Frontal cortex (tissue), 4 donors: ENCODE measurements around the gene GRPEL1. TPM values are rescaled to one million over a fixed set of nuclear protein-coding genes. Genes with fewer than 3 reads are reported as not detected.
"Not testable (repeated sequence)": the region's sequence is repeated elsewhere in the genome, so short reads cannot be mapped to it uniquely, and the experiment has no call there.

Experiments
- DNase-seq, 2 donors: peaks; one replicate each; pipeline ENCODE4 v3.0.0; 2012; ENCODE audit warnings: low spot score in 2 of 2
- FAIRE-seq: peaks from 2 replicates; lab custom pipeline; 2012; peaks lifted over from hg19 to GRCh38; lab: Jason Lieb, UNC
- total RNA-seq: library from RNA; depleted of rRNA; stranded (reverse); fragments of >200 nt; gene quantifications from one replicate; pipeline ENCODE4 v1.2.3, GENCODE V29; 2014
- donor health status: control.
- donor health status: control.
- donor health status: control.

The GRPEL1 gene
- total RNA-seq, 1 donor from 2014 or later: 15.1 TPM

DNA sequence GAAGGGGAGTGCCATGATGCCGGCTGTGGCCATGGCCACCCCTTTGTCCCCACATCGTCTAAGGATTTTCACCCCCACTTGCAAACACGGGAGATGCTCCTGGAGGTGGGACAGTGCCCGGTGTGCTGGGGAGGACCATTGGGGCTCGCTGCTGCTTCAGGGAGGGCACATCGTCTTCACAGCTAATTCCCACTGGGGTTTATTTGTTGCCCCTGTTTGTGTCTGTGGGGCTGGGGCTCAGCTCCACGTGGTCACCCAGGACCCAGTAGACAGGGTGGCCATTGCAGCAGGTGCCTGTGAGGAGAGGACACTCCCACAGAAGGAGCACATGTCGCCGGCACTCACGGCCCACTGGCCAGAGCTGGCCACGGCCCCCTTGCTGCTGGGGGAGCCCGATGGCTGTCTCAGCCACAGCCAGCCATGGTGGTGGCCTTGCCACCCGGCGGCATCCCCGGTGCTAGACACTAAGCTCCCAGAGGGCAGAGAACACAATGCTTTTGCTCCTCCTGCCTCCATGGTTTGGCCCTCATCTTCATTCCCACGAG is 27.8 kb upstream of the GRPEL1 start:
- DNase-seq (no peak), FAIRE-seq (no peak)

- FAIRE-seq: no peak
- DNase-seq: no peak
Observed at GRCh38 chr4:7094916-7095315, 27.1 kb upstream of the GRPEL1 start.

DNA sequence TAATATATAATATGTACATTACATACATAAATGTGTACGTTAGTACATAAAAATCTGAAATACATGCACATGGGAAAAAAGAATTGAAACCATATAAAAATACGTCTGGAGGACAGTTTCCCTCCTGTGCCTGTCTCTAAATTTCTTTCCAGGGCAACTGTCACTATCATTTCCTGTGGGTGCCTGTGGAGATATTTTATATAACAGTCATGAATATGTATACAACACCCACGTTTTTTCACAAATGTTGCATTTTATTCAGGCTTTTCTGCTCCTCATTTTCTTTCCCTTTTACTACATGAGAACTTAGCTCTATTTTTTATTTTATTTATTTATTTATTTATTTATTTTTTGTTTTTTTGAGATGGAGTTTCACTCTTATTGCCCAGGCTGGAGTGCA is 24.2 kb upstream of the GRPEL1 start:
- DNase-seq: no peak
- no peak for FAIRE-seq

DNA sequence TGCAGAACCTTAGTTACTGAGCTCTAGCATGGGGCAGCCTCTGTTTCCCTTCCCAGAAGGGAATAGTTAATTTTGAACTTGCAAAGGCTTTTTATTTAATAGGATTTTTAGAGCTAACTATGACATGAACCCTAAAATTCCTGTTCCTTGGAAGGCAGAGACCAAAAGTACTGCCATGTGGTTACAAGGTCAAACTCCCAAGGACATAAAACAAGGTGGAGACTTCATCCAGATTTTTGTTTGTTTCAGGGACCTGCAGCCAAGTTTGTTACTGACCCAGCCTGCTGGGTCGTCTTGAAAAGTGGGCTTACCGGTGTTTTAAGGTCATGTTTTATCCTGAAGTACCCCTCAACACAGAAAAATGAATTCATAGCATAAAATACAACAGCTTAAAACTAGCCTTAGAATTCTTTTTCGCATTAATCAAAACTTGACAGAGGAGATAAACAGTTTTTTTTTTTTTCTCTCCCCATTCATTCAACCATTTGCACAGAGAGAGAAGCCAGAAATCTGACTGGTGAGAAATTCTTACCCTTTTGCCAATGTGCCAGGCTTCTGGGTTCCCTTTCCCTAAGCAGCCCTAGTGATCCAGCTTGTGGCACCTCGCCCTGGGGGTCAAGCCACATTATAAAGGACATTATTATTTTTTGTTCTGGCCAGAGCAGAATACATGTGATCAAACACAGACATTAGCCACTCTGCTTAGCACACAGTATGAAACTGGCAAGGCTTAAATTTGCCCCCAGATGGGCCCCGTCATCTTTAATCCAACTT is 21.5 kb upstream of the GRPEL1 start:
- no peak for FAIRE-seq
- no peak for DNase-seq

- no peak for FAIRE-seq
Observed at GRCh38 chr4:7087036-7087435, 19.2 kb upstream of the GRPEL1 start.

DNA sequence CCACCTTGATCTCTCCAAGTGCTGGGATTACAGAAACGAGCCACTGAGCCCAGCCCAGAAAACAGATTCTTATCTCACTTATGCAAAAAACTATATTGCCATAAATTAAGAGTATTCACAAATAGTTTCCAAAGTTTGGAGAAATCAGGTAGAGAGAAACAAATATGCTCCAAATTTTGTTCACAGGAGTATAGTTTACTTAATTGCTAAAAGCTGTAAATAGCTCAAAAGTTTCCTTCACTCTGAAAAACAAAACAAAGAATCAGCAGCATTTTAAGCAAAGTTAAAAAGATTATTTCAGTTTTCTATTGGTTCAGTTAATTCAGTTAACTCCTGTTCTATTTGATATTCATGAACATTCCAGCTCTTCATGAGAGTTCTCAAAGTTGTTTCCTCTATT is 18.5 kb upstream of the GRPEL1 start:
- FAIRE-seq (no peak), DNase-seq (no peak)

More at GRCh38 chr4:7087036-7087435, 19.2 kb upstream of the GRPEL1 start:
- DNase-seq: no peak

- not testable (repeated sequence) for FAIRE-seq, DNase-seq
Observed at GRCh38 chr4:7084564-7084961, 16.7 kb upstream of the GRPEL1 start.

DNA sequence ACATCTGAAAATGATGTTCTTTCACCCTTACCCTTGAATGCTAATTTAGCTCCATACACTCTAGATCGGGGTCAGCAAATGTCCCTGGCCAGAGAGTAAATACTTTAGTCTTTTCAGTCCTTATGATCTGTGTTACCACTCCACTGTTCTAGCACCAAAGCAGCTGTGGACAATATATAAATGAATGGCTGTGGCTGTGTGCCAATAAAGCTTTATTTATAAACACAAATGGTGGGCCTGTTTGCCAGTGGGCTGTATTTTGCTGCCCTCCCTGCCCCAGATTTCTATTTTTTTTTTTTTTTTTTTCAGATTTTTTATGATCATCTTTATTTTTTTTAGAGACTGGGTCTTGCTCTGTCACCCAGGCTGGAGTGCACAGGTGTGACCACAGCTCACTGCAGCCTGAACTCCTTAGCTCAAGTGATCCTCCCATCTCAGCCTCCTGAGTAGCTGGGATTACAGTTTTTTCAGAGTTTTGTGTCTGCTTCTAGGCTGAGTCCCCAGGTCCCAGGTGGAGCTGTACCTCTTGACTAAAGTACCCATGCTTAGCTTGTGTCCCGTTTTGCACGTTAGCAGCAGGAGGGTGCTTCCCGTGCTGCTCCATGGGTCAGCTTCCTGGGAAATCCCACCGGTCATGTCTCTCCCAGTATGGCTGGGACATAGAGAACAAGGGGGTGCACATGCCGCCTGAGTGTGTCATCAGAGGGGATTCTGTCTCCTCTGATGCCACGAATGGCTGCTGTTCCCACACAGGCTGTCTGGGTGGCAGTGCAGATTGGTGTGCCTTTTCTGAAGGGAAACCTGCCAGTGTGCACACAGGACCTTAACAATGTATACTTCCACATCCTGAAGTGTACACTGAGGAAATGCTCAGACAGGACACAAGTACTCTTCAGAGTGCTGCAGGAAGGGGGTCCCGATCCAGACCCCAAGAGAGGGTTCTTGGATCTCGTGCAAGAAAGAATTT is 16.0 kb upstream of the GRPEL1 start:
- no peak for FAIRE-seq

DNA sequence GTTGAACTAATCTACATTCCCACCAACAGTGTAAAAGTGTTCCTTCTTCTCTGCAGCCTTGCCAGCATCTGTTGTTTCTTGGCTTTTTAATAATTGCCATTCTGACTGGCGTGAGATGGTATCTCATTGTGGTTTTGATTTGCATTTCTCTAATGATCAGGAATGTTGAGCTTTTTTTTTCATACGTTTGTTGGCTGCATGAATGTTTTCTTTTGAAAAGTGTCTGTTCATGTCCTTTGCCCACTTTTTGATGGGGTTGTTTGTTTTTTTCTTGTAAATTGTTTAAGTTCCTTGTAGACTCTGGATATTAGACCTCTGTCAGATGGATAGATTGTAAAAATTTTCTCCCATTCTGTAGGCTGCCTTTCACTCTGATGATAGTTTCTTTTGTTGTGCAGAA is 12.0 kb upstream of the GRPEL1 start:
- not testable (repeated sequence) for FAIRE-seq, DNase-seq

More for the DNA sequence above, 16.0 kb upstream of the GRPEL1 start:
- DNase-seq: no peak

DNA sequence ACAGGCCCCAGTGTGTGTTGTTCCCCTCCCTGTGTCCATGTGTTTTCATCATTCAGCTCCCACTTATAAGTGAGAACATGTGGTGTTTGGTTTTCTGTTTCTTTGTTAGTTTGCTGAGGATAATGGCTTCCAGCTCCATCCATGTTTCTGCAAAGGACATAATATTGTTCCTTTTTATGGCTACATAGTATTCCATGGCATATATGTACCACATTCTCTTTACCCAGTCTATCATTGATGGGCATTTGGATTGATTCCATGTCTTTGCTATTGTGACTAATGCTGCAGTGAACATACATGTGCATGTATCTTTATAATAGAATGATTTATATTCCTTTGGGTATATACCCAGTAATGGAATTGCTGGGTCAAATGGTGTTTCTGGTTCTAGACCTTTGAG is 11.6 kb upstream of the GRPEL1 start:
- DNase-seq, FAIRE-seq: not testable (repeated sequence)

- FAIRE-seq (no peak), DNase-seq (no peak)
Observed at GRCh38 chr4:7078025-7078424, 10.2 kb upstream of the GRPEL1 start.

DNA sequence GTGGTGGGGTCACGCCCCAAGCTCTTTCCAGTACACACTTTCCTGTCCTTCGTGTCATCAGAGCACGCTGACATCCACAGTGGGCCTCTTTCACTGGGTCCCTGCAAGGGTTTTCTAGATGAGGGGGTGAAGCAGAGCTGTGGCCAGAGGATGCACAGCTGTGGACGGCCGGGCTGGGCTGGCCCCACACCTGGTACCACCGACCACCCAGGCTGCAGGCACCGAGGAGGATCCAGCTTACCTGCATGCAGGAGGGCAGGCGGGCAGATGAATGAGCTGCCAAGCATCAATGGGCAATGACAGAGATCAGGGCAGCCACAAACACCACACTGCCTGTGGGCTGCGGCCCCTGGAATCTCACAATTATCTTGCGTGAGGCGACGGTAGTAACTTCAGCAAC is 9.5 kb upstream of the GRPEL1 start:
- FAIRE-seq (no peak), DNase-seq (no peak)

DNA sequence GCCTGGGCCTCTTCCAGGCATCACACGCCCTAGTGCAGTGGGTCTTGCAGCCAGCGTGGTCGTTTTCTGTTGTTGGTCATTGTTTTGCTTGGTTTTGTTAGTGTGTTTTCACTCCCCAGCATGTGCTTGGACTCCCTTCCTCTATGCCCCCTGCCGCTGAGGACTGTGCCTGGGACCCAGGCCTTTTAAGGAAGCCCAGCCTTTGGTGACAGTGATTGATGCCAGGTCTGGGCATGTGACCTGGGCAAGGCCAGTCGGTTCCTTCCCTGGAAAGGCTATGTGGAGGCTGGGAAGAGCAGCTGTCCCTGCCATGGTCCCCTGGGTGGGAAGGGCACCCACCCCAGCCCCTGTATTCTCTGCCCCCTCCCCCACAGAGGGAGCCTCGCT is 8.8 kb upstream of the GRPEL1 start:
- no peak for DNase-seq
- FAIRE-seq: no peak

GRCh38 chr4:7075962-7076695 is 8.3 kb upstream of the GRPEL1 start:
- FAIRE-seq (no peak), DNase-seq (no peak)

DNA sequence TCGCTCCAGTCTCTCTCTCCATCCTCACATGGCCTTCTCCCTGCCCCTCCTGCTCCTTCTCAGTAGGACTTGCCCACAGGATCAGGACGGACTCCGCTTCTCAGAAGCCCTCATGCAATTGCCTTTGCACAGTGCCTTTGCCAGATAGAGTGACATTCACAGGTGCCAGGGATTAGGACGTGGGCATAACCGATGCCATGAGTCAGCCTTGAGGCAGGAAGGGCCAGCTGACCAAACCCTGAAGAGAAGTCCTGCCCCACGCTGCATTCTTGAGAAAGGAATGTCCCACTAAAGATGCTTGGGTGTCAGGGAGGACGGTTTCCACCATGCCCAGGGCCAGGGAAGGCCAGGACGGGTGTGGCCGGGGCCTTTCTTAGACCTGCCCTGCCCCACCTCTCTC is 6.6 kb upstream of the GRPEL1 start:
- FAIRE-seq (no peak), DNase-seq (no peak)

DNA sequence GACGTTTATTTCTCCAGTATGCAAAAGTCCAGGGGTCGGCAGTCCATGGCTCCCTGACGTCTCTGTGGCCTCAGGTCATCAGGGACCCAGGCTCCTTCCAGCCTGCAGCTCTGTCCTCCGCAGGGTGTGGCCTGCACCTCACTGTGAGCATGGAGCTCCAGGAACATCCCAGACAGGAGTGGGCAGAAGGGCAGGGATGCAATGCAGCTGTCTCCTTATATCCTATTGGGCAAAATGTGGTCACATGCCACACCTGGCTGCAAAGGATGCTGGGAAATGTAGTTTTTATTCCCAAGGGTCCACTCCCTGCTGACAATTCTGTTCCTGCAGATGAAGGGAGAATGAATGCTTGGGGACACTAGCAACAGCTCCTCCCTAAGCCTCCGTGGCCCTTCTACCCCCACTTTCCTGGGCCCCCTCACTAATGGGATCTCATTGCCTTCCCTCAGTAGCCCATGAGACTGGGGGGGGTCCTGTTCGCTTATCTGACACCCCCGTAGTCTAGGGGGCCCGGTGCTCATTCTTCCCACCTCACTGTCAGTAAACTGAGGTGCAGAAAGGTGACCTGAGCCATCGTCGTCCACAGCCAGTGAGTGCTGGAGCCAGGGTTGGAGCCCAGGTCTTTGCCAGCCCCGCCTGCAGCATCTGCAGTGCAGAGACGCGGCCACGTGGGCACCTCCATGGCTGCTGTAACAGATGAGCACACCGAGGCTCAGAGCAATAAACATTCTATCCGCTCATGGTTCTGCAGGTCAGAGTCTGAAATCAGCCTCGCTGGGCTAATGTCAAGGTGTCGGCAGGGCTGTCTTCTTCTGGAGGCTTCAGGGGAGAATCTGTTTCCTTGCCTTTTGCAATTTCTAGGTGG is 5.9 kb upstream of the GRPEL1 start:
- no peak for FAIRE-seq
- no peak for DNase-seq

DNA sequence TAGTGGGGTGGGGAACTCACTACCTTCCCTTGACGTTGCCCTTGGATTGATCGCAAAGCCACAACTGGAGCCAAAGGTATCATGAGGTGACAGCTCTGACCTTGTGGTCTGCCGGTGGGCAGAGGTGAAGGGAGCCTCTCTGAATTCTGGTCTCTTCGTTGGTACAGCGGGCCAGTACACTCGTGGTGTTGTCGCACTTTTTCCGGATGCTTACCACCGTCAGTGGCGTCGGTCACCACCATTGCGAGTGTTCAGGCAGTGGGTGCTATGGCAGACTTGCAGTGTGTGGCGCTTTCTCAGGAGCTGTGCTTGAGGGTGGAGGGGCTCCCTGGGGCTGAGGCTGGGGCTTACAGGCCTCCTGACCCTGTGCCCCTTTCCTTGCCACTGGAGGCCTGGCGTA is 5.2 kb upstream of the GRPEL1 start:
- FAIRE-seq (no peak), DNase-seq (no peak)

- FAIRE-seq: no peak
- DNase-seq: peak; percentile 71 to 74
Observed at GRCh38 chr4:7070729-7071511, 3.1 kb upstream of the GRPEL1 start.
